AG04450 (cell line): ENCODE results near the gene SYNE2. TPM values are rescaled to one million over a fixed set of nuclear protein-coding genes. Genes with fewer than 3 reads are reported as not detected.

Experiments
- CTCF ChIA-PET: fragments of 300-600, 350-600 bp; formaldehyde crosslinking; extraction: SDS; loops from one replicate; lab custom pipeline; 2022; ENCODE audit warnings: antibody characterized with exemption, inconsistent platforms; lab: Charles Lee
- POLR2A ChIA-PET: fragments of 350-600 bp; formaldehyde crosslinking; extraction: SDS; loops from one replicate; lab custom pipeline; 2021; ENCODE audit warnings: antibody characterized with exemption, inconsistent platforms; lab: Yijun Ruan, JAX
- DNase-seq: peaks from one replicate; pipeline ENCODE4 v3.0.0-alpha.2; 2011; ENCODE audit warnings: low read depth, low spot score
- H3K27ac ChIP-seq: one replicate; pipeline ENCODE4 v1.5.1; 2012; ENCODE audit warnings: low read depth, low read length, control low read depth
- H3K27me3 ChIP-seq: one replicate; pipeline ENCODE4 v1.6.0; 2012; ENCODE audit warnings: low read length; ENCODE audit not compliant: control insufficient read depth, insufficient read depth
- H3K4me3 ChIP-seq: 2 replicates; pipeline ENCODE4 v1.5.1; 2011; ENCODE audit warnings: mild to moderate bottlenecking, low read depth, low read length, control low read depth
- H3K9me3 ChIP-seq: 2 replicates; pipeline ENCODE4 v1.5.1; 2012; ENCODE audit warnings: low read length; ENCODE audit not compliant: control insufficient read depth, insufficient read depth
- CTCF ChIP-seq: IDR thresholded peaks from 2 replicates; pipeline ENCODE4 v1.5.1; 2011; ENCODE audit warnings: low read depth, low read length, control low read depth, inconsistent platforms
- polyA plus RNA-seq: library from polyadenylated mRNA; depleted of rRNA; stranded (reverse); fragments of >200 nt; gene quantifications from 2 replicates; pipeline ENCODE4 v1.2.3, GENCODE V29; 2011

SYNE2 gene
- polyA plus RNA-seq, 1 experiment: 6.1 TPM

- CTCF ChIA-PET: interaction anchor here (1.0 to 1.3 kb wide), 2 partner anchors 23 to 316 kb away, joined by 3 to 5 read pairs; no protein-coding TSS in a partner anchor
- Histone ChIP-seq H3K9me3 (no peaks in the 10 kb centered on the region), H3K27ac (no peak overlapping the region), H3K27me3 (no peaks in the 10 kb centered on the region), H3K4me3 (no peak overlapping the region)
- DNase-seq: peak; percentile 16
- POLR2A ChIA-PET: interaction anchor here (0.7 kb wide), 1 partner anchor 53 kb away, joined by 4 read pairs; no protein-coding TSS in a partner anchor
- no peak for TF ChIP-seq CTCF
Observed at GRCh38 chr14:63986789-63987533, 134.2 kb downstream of the SYNE2 start.

- Histone ChIP-seq H3K4me3 (no peak overlapping the region), H3K9me3 (no peaks in the 10 kb centered on the region), H3K27me3 (no peaks in the 10 kb centered on the region), H3K27ac (no peak overlapping the region)
- CTCF ChIA-PET: no interaction called here
- POLR2A ChIA-PET: no interaction called here
- no peak for TF ChIP-seq CTCF
- no peak for DNase-seq
Observed at GRCh38 chr14:63988579-63988978, 135.8 kb downstream of the SYNE2 start.

GRCh38 chr14:63991833-63992232 is 139.0 kb downstream of the SYNE2 start:
- ChIA-PET CTCF (no interaction called here), POLR2A (no interaction called here)
- Histone ChIP-seq H3K4me3 (no peak overlapping the region), H3K27ac (no peak overlapping the region), H3K9me3 (no peaks in the 10 kb centered on the region), H3K27me3 (no peaks in the 10 kb centered on the region)
- no peak for DNase-seq
- no peak for TF ChIP-seq CTCF

- DNase-seq: no peak
- CTCF ChIA-PET: no interaction called here
- POLR2A ChIA-PET: no interaction called here
- no peak for TF ChIP-seq CTCF
- Histone ChIP-seq H3K9me3 (no peaks in the 10 kb centered on the region), H3K27ac (no peak overlapping the region), H3K4me3 (no peak overlapping the region), H3K27me3 (no peaks in the 10 kb centered on the region)
Observed at GRCh38 chr14:63992858-63993257, 140.1 kb downstream of the SYNE2 start.

- no peak for DNase-seq
- Histone ChIP-seq H3K27ac (no peak overlapping the region), H3K4me3 (no peak overlapping the region), H3K9me3 (no peaks in the 10 kb centered on the region), H3K27me3 (no peaks in the 10 kb centered on the region)
- peak; percentile 37 for TF ChIP-seq CTCF
- POLR2A ChIA-PET: no interaction called here
- CTCF ChIA-PET: interaction anchor here (1.3 kb wide), 1 partner anchor 8 kb away, joined by 5 read pairs; no protein-coding TSS in a partner anchor
Observed at GRCh38 chr14:63993992-63994391, 141.2 kb downstream of the SYNE2 start.
